CD4-positive, alpha-beta T cell treated with Interleukin-17A for 1 hour (primary cell): ENCODE measurements around the gene IL10.
A peak's percentile ranks its signal among the peaks of the same experiment; 100 is the strongest.
"Not testable (repeated sequence)": the region's sequence is repeated elsewhere in the genome, so short reads cannot be mapped to it uniquely, and the experiment has no call there.

Experiments used
- DNase-seq: peaks from one replicate; pipeline ENCODE4 v3.0.0-alpha.2; 2020

IL10 gene

DNA sequence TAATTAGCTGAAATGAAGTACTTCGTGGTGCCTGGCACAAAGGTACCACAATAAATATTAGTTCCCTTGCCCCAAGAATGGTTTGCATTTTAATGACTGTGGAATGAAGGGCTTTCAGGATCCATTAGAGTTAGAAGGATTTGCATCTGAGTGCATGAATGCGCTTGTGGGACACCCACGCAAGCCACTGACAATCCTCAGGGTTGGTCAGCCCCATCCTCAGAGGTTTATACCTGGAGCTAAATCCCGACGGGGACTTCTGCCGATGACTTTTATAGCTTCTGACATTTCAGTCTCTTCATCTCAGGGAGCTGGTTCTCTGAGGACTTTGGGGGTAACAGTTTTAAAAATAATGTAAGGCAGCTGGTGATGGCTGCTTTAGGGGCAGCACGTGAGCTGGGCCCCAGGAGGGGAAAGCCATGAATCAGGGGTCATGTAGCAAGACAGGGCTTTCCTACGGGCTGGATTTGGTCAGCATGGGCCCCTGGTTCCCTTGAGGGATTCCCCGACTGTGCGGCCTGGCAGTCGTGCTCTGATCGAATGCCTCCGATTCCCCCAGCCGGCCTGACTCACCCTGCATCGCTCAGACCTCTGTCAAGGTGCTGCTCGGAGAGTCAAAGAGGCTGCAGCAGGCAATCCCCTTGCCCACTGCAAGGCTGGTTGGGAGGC lies 20.8 kb upstream of the IL10 start:
- DNase-seq, result no peak

DNA sequence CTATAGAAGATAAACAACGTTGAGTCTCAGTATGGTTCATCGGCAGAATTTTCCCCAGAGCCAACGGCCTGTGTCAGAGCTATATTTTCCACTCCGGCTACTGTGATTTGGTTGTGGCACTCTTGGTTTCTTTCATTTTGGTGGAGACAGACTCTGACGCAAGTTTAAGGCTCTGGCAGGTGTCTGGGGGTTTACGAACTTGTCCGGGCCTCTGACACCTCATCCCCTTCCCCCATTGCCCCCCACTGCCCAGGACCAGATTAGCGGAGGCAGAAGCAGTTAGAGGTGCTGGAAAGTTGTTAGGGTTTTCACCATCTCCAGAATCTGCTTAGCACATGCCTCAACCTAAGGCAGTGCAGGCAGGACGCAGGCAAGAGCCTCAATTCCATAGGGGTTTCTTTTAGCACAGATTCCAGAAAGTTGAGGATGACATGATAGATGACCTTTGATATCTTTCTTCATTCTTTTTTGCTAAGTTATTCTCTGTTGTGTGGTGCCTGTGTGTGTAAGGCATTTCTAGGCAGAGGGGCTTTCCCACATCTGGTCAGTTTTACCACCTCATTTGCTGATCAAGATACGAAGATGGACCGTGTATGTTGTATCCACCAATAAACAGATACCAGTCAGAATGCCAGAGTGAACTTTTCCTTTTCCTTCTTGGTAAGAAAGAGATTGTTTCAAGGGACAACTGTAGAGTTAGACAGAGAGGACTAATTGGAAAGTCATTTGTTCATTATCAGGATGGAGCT lies 18.4 kb upstream of the IL10 start:
- DNase-seq, result no peak

DNA sequence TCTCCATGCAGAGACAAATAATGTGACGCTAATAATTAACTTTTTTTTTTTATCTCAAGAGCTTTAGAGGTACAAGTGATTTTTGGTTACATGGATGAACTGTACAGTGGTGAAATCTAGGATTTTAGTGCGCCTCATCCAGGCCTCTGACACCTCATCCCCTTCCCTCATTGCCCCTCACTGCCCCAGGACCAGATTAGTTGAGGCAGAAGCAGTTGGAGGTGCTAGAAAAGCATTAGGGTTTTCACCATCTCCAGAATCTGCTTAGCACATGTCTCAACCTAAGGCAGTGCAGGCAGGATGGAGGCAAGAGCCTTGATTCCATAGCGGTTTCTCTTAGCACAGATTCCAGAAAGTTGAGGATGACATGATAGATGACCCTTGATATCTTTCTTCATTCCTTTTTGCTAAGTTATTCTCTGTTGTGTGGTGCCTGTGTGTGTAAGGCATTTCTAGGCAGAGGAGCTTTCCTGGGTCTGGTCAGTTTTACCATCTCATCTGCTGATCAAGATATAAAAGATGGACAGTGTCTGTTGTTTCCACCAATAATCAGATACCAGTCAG lies 16.3 kb upstream of the IL10 start:
- no peak for DNase-seq

GRCh38 chr1:206787891-206788290 lies 15.6 kb upstream of the IL10 start:
- DNase-seq, result no peak

GRCh38 chr1:206786212-206786886 lies 14.1 kb upstream of the IL10 start:
- DNase-seq, result no peak

DNA sequence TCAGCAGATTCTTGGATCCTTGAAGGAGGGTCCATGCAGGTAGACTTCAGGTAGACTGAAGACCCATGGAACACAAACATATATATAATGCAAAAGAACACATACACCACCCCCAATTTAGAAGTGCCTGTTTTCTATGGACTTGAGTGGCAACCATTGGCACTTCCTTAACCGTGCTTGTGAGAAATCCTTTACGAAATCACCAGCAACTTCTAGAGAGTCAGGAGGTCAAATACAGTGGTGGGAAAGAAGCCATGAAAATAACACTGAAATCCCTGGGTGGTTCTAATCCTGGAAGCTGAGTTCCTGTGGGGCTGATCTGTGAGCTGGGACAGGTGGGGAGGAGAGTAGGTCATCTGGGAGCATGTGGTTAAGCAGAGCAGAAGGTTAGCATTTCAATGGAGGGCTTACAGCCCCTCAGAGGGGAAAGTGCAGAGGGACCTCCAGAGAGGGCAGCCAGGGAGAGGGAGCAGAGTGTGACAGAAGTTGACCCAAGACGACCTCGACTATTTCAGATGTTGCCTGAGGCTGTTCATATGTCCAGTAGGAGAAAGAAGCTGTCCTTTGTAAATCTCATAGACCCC lies 13.0 kb upstream of the IL10 start:
- no peak for DNase-seq

- peak; percentile 65 for DNase-seq
These were observed 12.2 kb upstream of the IL10 start for GRCh38 chr1:206784471-206784903.

- no peak for DNase-seq
These were observed 11.2 kb upstream of the IL10 start for GRCh38 chr1:206783506-206783905.

- DNase-seq, result no peak
These were observed 10.2 kb upstream of the IL10 start for GRCh38 chr1:206782448-206782847.

DNA sequence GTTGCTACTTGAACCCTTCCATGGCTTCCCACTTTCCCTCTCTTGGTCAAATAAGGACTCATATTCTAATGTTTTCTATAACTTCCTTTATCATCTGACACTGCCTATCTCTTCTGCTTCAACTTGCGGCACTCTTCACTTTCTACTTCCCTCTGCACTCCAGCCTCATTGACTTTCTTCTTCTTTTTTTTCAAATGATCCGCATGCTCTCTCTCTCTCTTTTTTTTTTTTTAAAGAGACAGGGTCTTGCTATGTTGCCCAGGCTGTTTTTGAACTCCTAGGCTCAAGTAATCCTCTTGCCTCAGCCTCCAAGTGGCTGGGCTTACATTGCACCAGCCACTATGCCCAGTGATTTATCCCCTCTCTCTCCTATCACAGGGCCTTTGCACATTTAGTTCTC lies 7.3 kb upstream of the IL10 start:
- no peak for DNase-seq

GRCh38 chr1:206778911-206779310 lies 6.6 kb upstream of the IL10 start:
- DNase-seq, result not testable (repeated sequence)

- no peak for DNase-seq
These were observed 5.7 kb upstream of the IL10 start for GRCh38 chr1:206778031-206778430.

- no peak for DNase-seq
These were observed 3.9 kb upstream of the IL10 start for GRCh38 chr1:206776229-206776628.

- DNase-seq, result no peak
These were observed 1.8 kb upstream of the IL10 start for GRCh38 chr1:206774093-206774492.

DNA sequence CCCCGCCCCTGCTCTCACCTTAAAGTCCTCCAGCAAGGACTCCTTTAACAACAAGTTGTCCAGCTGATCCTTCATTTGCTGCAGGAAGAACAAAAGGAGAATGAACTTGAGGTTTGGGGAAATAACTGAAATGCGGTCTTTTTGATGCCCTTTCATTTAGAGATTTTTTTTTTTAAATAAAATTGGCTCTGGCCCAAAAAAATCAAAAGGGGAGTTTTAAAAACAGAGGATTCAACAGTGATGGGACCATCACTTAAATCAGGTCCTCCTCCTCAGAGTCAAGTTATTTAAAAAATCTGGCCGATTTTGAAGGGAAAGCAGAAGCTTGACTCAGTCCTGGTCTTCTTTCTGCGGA lies 979 bp downstream of the IL10 start:
- no peak for DNase-seq

GRCh38 chr1:206770531-206771337 lies 1.6 kb downstream of the IL10 start, which contains the start of gene IL19:
Gene IL19, plus strand, starts transcription at chr1:206770773. Its CDS starts 65,890 bp downstream, at chr1:206836663.
- no peak for DNase-seq

DNA sequence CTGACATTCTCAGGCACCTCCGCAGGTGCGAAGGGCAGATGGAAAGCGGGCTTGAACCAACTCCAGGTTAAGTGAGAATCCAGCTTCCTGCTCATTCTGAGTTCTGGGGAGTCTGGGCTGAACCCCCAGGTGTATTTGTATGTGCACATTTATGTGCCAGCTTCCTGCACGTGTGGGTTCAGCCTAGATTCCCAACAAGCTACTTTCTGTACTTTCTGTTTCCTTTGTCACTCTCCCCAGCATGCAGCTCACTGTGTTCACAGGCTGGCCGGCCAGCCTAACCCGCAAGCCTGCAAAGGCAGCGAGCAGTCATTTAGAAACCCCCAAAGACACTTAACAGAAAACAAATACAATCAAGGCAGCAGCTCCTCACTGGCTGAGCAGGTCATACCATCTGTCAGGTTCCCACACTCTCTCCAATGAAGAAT lies 3.0 kb downstream of the IL10 start:
- DNase-seq, result peak; percentile 63

GRCh38 chr1:206768472-206769303 lies 3.6 kb downstream of the IL10 start:
- no peak for DNase-seq

DNA sequence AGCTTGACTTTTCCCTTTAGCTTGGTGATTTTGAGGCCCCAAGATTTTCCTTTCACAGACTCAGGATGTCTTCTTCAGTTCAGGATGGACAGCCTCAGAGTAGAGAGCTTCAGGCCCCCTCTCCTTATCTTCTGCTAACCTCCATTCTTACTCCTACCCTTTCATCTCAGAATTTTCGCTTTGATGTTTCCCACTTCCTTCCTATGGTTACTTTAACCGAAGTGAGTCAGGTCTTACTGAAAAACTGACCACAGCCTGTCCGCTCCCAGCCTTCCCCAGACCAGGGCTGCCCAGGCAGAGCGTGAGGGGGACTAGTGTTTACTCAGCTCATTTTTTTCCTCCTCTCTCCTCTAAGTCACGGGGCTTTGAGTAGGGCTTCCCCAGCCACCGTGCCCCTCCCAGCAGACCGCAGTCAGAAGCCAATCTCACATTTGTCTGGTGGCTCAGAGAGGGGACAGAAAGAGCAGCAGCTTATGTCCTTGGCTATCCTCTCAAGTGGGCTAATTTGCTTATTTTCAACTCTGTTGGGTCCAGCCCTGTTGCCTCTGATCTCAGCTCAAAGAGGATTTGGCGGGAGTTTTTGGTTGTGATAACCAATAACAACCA lies 5.9 kb downstream of the IL10 start:
- peak; percentile 74 for DNase-seq

- DNase-seq, result not testable (repeated sequence)
These were observed 6.5 kb downstream of the IL10 start for GRCh38 chr1:206765771-206766170.
